A673 (cell line): ENCODE measurements around the gene MUSTN1.

ENCODE experiments used
- EZH2 ChIP-seq: fragments of 200-600 bp; sonication (generic); IDR thresholded peaks from 2 replicates; pipeline ENCODE4 v1.6.1; 2017; ENCODE audit warnings: borderline replicate concordance, low read depth, mild to moderate bottlenecking, mixed read lengths, antibody characterized with exemption, low read length; ENCODE audit not compliant: poor library complexity, severe bottlenecking
- TF ChIP-seq, protein P1 (sequence below): fragments of 300-800, 200-600 bp; sonication (generic); conservative IDR thresholded peaks from 2 replicates; pipeline ENCODE4 v1.5.1; 2017; ENCODE audit warnings: low read depth, mild to moderate bottlenecking, antibody characterized with exemption, low read length, moderate library complexity, mixed read lengths

DNA sequence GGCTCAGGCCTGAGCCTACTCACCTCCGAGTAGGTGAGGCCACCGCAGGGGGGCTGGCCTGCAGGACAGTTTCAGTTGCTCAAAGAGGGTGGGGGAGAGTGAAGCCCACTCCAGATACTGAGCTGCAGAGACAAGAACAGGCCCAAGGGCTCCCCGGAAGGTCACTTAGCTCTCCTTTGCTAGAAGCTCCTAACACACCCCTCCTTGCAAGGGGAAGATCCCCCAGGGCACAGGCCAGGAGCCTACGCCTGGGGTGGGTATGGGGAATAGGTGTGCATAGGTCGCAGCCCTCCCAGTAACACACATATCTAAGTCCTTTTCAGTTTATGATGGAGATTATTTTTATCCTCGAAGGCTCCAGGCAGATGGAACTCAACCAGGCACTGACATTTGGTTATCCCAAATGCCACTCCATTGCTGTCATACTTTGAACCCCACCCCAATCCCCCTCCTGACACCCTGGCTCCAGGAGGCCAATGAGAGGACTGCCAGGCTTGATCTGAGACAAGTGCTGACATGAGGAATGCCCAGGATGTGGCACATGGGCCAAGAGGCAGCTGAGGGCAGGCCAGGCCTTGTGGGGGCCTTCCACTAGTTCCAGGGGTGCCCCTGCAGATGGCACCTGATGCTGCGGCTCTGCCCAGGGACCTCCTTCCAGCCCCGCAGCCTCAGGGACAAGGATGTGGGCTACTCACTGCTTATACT lies 1.1 kb upstream of the MUSTN1 start:
- TF ChIP-seq, protein P1, sequence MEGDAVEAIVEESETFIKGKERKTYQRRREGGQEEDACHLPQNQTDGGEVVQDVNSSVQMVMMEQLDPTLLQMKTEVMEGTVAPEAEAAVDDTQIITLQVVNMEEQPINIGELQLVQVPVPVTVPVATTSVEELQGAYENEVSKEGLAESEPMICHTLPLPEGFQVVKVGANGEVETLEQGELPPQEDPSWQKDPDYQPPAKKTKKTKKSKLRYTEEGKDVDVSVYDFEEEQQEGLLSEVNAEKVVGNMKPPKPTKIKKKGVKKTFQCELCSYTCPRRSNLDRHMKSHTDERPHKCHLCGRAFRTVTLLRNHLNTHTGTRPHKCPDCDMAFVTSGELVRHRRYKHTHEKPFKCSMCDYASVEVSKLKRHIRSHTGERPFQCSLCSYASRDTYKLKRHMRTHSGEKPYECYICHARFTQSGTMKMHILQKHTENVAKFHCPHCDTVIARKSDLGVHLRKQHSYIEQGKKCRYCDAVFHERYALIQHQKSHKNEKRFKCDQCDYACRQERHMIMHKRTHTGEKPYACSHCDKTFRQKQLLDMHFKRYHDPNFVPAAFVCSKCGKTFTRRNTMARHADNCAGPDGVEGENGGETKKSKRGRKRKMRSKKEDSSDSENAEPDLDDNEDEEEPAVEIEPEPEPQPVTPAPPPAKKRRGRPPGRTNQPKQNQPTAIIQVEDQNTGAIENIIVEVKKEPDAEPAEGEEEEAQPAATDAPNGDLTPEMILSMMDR, result no peak
- no peak for TF ChIP-seq EZH2
